Endothelial cell of umbilical vein (primary cell): ENCODE data around the gene FBXO10. TPM values are rescaled to one million over a fixed set of nuclear protein-coding genes. Genes with fewer than 3 reads are reported as not detected.
"Not testable (repeated sequence)": the region's sequence is repeated elsewhere in the genome, so short reads cannot be mapped to it uniquely, and the experiment has no call there.

Source experiments
- BruUV-seq: library from RNA; stranded (reverse); fragments of 400-500 nt; replicated peaks from 2 replicates; lab custom pipeline; 2021; lab: Mats Ljungman, UMichigan
- CTCF ChIA-PET: fragments of 300-600, 350-600 bp; sonication (Branson Sonifier 250); formaldehyde crosslinking; loops from one replicate; lab custom pipeline; 2021; ENCODE audit warnings: antibody characterized with exemption, inconsistent platforms; lab: Charles Lee
- POLR2A ChIA-PET: fragments of 300-600, 350-600 bp; sonication (Branson Sonifier 250); formaldehyde crosslinking; loops from one replicate; lab custom pipeline; 2021; ENCODE audit warnings: antibody characterized with exemption, inconsistent platforms; lab: Charles Lee
- DNase-seq: peaks from one replicate; pipeline ENCODE4 v3.0.0-alpha.2; 2011; ENCODE audit warnings: low read depth, low spot score
- FAIRE-seq: peaks from 2 replicates; lab custom pipeline; 2011; peaks lifted over from hg19 to GRCh38; lab: Jason Lieb, UNC
- H2AFZ ChIP-seq: 2 replicates; pipeline ENCODE4 v1.6.0; 2012; ENCODE audit warnings: low read depth, low read length, control low read depth, inconsistent platforms
- H3K27ac ChIP-seq: 2 replicates; pipeline ENCODE4 v1.5.1; 2011; ENCODE audit warnings: low read depth, mild to moderate bottlenecking, control low read depth, low read length, moderate library complexity; ENCODE audit not compliant: insufficient read depth
- H3K27me3 ChIP-seq, 2 experiments: 2 replicates each; pipeline versions ENCODE4 v1.6.0 to v1.6.1; 2011; ENCODE audit warnings: low read length in 2 of 2, mixed read lengths in 1 of 2; ENCODE audit not compliant: control insufficient read depth in 2 of 2, insufficient read depth in 2 of 2
- H3K36me3 ChIP-seq, 2 experiments: 2 replicates in 1 of 2; 3 replicates in 1 of 2; pipeline ENCODE4 v1.5.1; 2011; ENCODE audit warnings: low read length in 2 of 2, mild to moderate bottlenecking in 1 of 2, moderate library complexity in 1 of 2; ENCODE audit not compliant: control insufficient read depth in 2 of 2, insufficient read depth in 2 of 2; ENCODE audit errors: extremely low read depth in 1 of 2
- H3K4me1 ChIP-seq: 3 replicates; pipeline ENCODE4 v1.5.1; 2011; ENCODE audit warnings: mild to moderate bottlenecking, low read length; ENCODE audit not compliant: control insufficient read depth, insufficient read depth; ENCODE audit errors: extremely low read depth
- H3K4me2 ChIP-seq: 2 replicates; pipeline ENCODE4 v1.6.1; 2011; ENCODE audit warnings: low read length, control low read depth, mixed read lengths; ENCODE audit not compliant: insufficient read depth
- H3K4me3 ChIP-seq, 3 experiments: fragments of 200-600 bp in 1 of 3; sonication (generic), shearing (Covaris generic) in 1 of 3; replicated peaks in 1 of 3; 2 replicates each; pipeline ENCODE4 v1.5.1; 2011 to 2016; ENCODE audit warnings: control low read depth in 3 of 3, low read length in 3 of 3, mild to moderate bottlenecking in 2 of 3, inconsistent platforms in 1 of 3, low read depth in 1 of 3, moderate library complexity in 1 of 3; ENCODE audit not compliant: insufficient read depth in 1 of 3
- H3K79me2 ChIP-seq: 2 replicates; pipeline ENCODE4 v1.6.0; 2012; ENCODE audit warnings: low read length, inconsistent platforms; ENCODE audit not compliant: control insufficient read depth, insufficient read depth
- H3K9ac ChIP-seq: replicated peaks from 2 replicates; pipeline ENCODE3; 2011; ENCODE audit warnings: low read length, control low read depth; ENCODE audit not compliant: insufficient read depth; ENCODE audit errors: extremely low read depth
- H3K9me1 ChIP-seq: replicated peaks from 3 replicates; pipeline ENCODE4 v1.6.0; 2011; ENCODE audit warnings: mild to moderate bottlenecking, low read length; ENCODE audit not compliant: control insufficient read depth, insufficient read depth; ENCODE audit errors: extremely low read depth
- H3K9me3 ChIP-seq: replicated peaks from 2 replicates; pipeline ENCODE4 v1.5.1; 2012; ENCODE audit warnings: low read length, inconsistent platforms; ENCODE audit not compliant: control insufficient read depth, insufficient read depth
- H4K20me1 ChIP-seq: replicated peaks from 2 replicates; pipeline ENCODE3; 2011; ENCODE audit warnings: mild to moderate bottlenecking, low read length; ENCODE audit not compliant: control insufficient read depth, insufficient read depth; ENCODE audit errors: extremely low read depth
- CTCF ChIP-seq, 2 donors: IDR thresholded peaks; 1 replicate in 1 of 2; 2 replicates in 1 of 2; pipeline ENCODE4 v1.5.1; 2011; ENCODE audit warnings: low read length in 2 of 2, mild to moderate bottlenecking in 2 of 2, moderate library complexity in 2 of 2, control low read depth in 1 of 2, inconsistent platforms in 1 of 2, low read depth in 1 of 2; ENCODE audit not compliant: insufficient read depth in 1 of 2; ENCODE audit errors: extremely low read depth in 1 of 2
- EZH2 ChIP-seq: IDR thresholded peaks from 2 replicates; pipeline ENCODE4 v1.6.1; 2012; ENCODE audit warnings: borderline replicate concordance, low read depth, mild to moderate bottlenecking, moderate library complexity, low read length, inconsistent platforms; ENCODE audit not compliant: severe bottlenecking
- FOS ChIP-seq: IDR thresholded peaks from 2 replicates; pipeline ENCODE4 v1.6.1; 2011; ENCODE audit warnings: mild to moderate bottlenecking, low read length, moderate library complexity, borderline replicate concordance; ENCODE audit not compliant: insufficient read depth
- GATA2 ChIP-seq: IDR thresholded peaks from 2 replicates; pipeline ENCODE4 v1.7.0; 2011; ENCODE audit warnings: low read depth, mild to moderate bottlenecking, moderate library complexity, mixed read lengths, low read length; ENCODE audit not compliant: insufficient read length, insufficient read depth
- JUN ChIP-seq: IDR thresholded peaks from 2 replicates; pipeline ENCODE4 v1.6.1; 2011; ENCODE audit warnings: borderline replicate concordance, low read depth; ENCODE audit not compliant: insufficient read length, insufficient read depth
- MAX ChIP-seq: IDR thresholded peaks from 2 replicates; pipeline ENCODE4 v1.6.1; 2011; ENCODE audit not compliant: insufficient read depth, insufficient read length
- MYC ChIP-seq: IDR thresholded peaks from one replicate; pipeline ENCODE4 v1.6.1; 2011; ENCODE audit warnings: mild to moderate bottlenecking, low read depth, low read length
- POLR2A ChIP-seq: IDR thresholded peaks from 2 replicates; pipeline ENCODE4 v1.6.1; 2012; ENCODE audit warnings: low read depth, mild to moderate bottlenecking, control low read depth, low read length
- POLR2AphosphoS5 ChIP-seq: IDR thresholded peaks from 2 replicates; pipeline ENCODE4 v1.6.1; 2012; ENCODE audit warnings: low read depth, mild to moderate bottlenecking, control low read depth, low read length, moderate library complexity; ENCODE audit not compliant: insufficient read depth
- dilution Hi-C: fragments of 300-500 bp; cut with MboI; formaldehyde crosslinking; loops from one replicate; pipeline ENCODE4 v1.15.0; 2019; ENCODE audit warnings: low sequenced_read_pairs; ENCODE audit not compliant: extremely low pct_ligation_motif_present
- intact Hi-C: fragments of 100-400 bp; cut with micrococcal nuclease; formaldehyde crosslinking; loops from one replicate; pipeline ENCODE4 v1.10.0; 2022
- polyA plus RNA-seq, 4 experiments: library from polyadenylated mRNA; depleted of rRNA in 3 of 4; stranded (reverse) in 3 of 4; unstranded in 1 of 4; fragments of >200 nt; gene quantifications; 2 replicates each; pipeline versions ENCODE4 v1.2.1 to v1.2.3, GENCODE V29; 2011 to 2012; ENCODE audit warnings: missing spikeins in 1 of 4
- total RNA-seq: library from RNA; stranded (reverse); gene quantifications from 2 replicates; pipeline ENCODE4 v1.2.3, GENCODE V29; 2021

The FBXO10 gene
- total and polyA plus RNA-seq, 2 donors (not counting 3 experiments of a cell fraction or from before 2014, with no cell fraction given) = 11.8 to 14.4 TPM

GRCh38 chr9:37474438-37474837 lies 101.7 kb downstream of the FBXO10 start:
- ChIA-PET POLR2A (no interaction called here), CTCF (no interaction called here)
- H3K79me2 ChIP-seq = no peaks in the 10 kb centered on the region
- peaks cover 5 to 9% of the 10 kb centered on the region in 2 experiments for H3K27me3 ChIP-seq
- H3K4me2 ChIP-seq = no peak overlapping the region
- no peaks in the 10 kb centered on the region for H3K9me1 ChIP-seq
- BruUV-seq = no TSS peak
- H3K27ac ChIP-seq = no peak overlapping the region
- intact Hi-C loops (no loop called here), dilution Hi-C loops (no loop called here)
- DNase-seq (no peak), FAIRE-seq (no peak)
- H2AFZ ChIP-seq = no peak overlapping the region
- H3K4me3 ChIP-seq = no peak overlapping the region
- H3K9ac ChIP-seq = no peak overlapping the region
- no peaks in the 10 kb centered on the region for H3K9me3 ChIP-seq
- no peaks in the 10 kb centered on the region for H4K20me1 ChIP-seq
- no peak for TF ChIP-seq MYC
- no peak for TF ChIP-seq GATA2
- TF ChIP-seq MAX = no peak
- TF ChIP-seq CTCF (IDR thresholded peaks at IDR 0.05; ENCODE audit: extremely low read depth in 1 of 2, insufficient read depth in 1 of 2, low read depth in 1 of 2, low read length in 2 of 2) = no peak
- TF ChIP-seq POLR2AphosphoS5 = no peak
- TF ChIP-seq JUN = no peak
- TF ChIP-seq POLR2A = no peak
- no peak for TF ChIP-seq FOS
- TF ChIP-seq EZH2 = no peak
- no peaks in the 10 kb centered on the region for H3K36me3 ChIP-seq
- H3K4me1 ChIP-seq = peaks cover 9% of the 10 kb centered on the region

DNA sequence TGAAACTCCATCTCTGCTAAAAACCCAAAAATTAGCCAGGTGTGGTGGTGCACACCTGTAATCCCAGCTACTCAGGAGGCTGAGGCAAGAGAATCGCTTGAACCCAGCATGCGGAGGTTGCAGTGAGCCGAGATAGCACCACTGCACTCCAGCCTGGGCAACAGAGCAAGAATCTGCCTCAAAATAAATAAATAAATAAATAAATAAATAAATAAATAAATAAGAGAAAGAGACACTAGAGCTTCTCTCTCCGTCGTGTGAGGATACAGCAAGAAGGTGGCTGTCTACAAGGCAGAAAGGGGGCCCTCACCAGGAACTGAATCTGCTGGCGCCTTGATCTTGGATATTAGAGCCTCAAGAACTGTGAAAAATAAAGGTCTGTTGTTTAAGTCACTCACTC lies 102.2 kb downstream of the FBXO10 start:
- H3K27ac ChIP-seq, intact Hi-C loops, H3K27me3 ChIP-seq, FAIRE-seq, H3K79me2 ChIP-seq, H3K9me1 ChIP-seq, H4K20me1 ChIP-seq, H3K4me3 ChIP-seq, H3K4me1 ChIP-seq, H3K36me3 ChIP-seq, dilution Hi-C loops, H3K9me3 ChIP-seq, H3K9ac ChIP-seq, BruUV-seq, H3K4me2 ChIP-seq, DNase-seq, CTCF ChIA-PET, POLR2A ChIA-PET, H2AFZ ChIP-seq: not testable (repeated sequence)
